HG03439 (cell line): ENCODE results near the gene MPC2.
"Not testable (repeated sequence)": the region's sequence is repeated elsewhere in the genome, so short reads cannot be mapped to it uniquely, and the experiment has no call there.

Experiments used
- ATAC-seq: cut with Tn5 transposase; IDR thresholded peaks from one replicate; pipeline ENCODE4 v1.9.1; 2021; ENCODE audit warnings: mild to moderate bottlenecking, moderate library complexity; ENCODE audit not compliant: unreplicated experiment

The MPC2 gene

GRCh38 chr1:167909691-167910180 is 27.1 kb downstream of the MPC2 start:
- no peak for ATAC-seq

DNA sequence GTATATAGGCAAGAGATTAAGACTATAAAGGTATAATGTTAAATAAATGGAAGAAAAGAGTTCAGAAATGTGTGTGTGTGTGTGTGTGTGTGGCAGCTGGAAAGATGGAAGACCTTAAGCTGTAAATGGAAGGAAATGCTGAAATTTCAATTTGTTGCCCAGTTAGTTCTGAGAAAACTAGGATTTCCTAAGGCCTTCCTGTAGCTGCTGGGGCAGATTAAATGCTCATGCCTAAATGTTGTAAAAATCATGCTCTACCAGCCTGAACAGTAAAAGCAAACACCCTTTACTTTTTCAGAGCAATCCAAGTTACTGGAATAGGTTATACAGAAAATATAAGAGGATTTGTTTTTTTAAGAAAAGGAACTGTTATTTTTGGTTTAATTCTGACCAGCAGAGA is 31.2 kb downstream of the MPC2 start:
- ATAC-seq = no peak

GRCh38 chr1:167905182-167905581 is 31.7 kb downstream of the MPC2 start:
- no peak for ATAC-seq

- no peak for ATAC-seq
These were observed 32.2 kb downstream of the MPC2 start for GRCh38 chr1:167904652-167905130.

DNA sequence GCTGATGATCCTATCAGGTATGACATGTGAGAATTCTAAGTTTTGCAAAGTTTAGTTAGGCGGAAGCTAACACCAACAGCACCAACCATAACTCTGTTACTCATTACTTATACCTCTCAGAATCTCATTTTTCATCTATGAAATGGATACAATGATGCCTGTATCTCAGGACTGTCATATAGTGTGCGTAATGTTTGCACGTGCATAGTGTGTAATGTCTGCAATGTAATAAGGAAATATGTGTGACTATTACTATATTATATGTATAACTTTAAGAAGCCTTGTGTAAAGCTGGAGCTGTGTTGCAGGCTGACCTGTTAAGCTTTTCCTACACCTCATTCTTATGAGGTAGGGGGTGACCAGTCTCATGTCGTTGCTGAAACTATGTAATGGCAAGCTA is 36.0 kb downstream of the MPC2 start:
- no peak for ATAC-seq

GRCh38 chr1:167899253-167899681 is 37.6 kb downstream of the MPC2 start:
- ATAC-seq = peak; percentile 80

DNA sequence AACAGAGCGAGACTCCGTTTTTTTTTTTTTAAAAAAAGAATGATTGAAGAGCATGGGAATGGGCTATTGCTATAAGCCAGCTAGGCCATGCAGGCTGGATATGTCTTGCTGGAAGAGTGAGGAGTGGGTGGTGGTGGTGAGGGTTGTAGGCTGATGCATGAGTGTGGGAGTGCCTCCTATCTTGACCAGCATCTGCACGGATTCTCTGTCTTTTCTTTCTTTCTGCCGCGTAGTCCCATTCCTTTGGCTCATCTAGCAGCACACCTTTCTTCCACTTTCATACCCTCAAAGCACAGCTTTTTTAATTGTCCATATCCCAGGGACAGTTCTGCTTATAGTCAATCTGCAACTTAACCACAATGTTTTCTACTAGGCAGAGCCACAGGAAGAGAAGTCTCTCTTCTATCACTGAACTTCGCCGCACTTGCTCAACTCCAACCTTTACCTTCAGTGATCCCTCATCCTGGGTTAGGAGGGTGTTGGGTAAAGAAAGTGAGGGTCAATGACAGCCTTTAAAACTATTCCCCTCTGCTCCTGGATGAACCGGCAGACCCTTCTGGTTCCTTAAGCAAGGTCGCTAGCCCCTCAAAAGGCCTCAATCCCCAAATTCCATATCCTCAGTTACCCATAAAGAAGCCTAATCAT is 38.2 kb downstream of the MPC2 start:
- peak; percentile 4 for ATAC-seq

DNA sequence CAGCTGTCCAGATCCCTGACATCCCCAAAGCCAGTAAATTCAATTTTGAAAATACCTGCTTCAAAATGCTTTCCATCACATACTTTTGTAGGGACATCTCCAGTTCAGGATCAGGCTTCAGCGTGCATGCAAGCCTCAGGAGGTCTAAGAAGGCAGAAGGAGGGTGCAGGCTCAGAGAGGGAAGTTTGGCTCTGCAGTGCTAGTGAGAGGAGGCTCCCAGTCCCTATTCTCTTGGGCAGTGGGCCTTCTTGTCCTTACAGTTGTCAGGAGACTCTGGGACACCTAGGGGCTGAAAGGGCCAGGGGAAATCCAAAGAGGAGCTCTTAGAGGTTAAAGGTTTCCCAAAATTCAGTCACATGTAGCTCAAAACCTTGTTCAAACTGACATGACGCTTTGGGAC is 43.1 kb downstream of the MPC2 start:
- ATAC-seq = no peak

GRCh38 chr1:167890400-167890799 is 46.5 kb downstream of the MPC2 start:
- ATAC-seq = no peak

DNA sequence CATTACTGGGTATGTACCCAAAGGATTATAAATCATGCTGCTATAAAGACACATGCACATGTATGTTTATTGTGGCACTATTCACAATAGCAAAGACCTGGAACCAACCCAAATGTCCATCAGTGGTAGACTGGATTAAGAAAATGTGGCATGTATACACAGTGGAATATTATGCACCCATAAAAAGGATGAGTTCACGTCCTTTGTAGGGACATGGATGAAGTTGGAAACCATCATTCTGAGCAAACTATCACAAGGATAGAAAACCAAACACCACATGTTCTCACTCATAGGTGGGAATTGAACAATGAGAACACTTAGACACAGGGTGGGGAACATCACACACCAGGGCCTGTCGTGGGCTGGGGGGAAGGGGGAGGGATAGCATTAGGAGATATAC is 49.7 kb downstream of the MPC2 start:
- ATAC-seq = not testable (repeated sequence)

GRCh38 chr1:167882376-167882775 is 54.5 kb downstream of the MPC2 start:
- no peak for ATAC-seq

GRCh38 chr1:167881786-167882185 is 55.1 kb downstream of the MPC2 start:
- no peak for ATAC-seq

DNA sequence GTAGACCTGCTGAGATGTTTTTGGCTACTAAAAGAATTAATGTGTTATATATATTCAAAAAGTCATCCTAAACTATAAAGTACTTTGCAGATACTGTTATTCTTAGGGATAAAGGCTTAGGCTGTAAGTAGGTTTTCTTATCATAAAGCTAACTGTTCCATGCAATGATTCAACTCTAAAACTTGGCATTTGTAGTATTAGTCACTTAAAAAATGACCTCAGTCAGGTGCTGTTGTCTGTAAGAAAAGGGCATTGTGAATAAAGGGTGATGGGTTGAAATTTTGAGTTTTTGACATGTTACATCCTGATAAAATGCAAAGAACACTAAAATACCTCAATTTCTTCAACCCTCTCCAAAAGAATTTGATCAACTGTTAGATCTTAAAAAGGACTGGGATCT is 55.8 kb downstream of the MPC2 start:
- no peak for ATAC-seq

GRCh38 chr1:167880580-167881021 is 56.3 kb downstream of the MPC2 start:
- no peak for ATAC-seq

GRCh38 chr1:167879508-167879907 is 57.4 kb downstream of the MPC2 start:
- ATAC-seq = no peak

GRCh38 chr1:167878372-167879160 is 58.3 kb downstream of the MPC2 start:
- no peak for ATAC-seq

- no peak for ATAC-seq
These were observed 60.2 kb downstream of the MPC2 start for GRCh38 chr1:167876597-167877175.

GRCh38 chr1:167871331-167871730 is 65.5 kb downstream of the MPC2 start:
- ATAC-seq = no peak

DNA sequence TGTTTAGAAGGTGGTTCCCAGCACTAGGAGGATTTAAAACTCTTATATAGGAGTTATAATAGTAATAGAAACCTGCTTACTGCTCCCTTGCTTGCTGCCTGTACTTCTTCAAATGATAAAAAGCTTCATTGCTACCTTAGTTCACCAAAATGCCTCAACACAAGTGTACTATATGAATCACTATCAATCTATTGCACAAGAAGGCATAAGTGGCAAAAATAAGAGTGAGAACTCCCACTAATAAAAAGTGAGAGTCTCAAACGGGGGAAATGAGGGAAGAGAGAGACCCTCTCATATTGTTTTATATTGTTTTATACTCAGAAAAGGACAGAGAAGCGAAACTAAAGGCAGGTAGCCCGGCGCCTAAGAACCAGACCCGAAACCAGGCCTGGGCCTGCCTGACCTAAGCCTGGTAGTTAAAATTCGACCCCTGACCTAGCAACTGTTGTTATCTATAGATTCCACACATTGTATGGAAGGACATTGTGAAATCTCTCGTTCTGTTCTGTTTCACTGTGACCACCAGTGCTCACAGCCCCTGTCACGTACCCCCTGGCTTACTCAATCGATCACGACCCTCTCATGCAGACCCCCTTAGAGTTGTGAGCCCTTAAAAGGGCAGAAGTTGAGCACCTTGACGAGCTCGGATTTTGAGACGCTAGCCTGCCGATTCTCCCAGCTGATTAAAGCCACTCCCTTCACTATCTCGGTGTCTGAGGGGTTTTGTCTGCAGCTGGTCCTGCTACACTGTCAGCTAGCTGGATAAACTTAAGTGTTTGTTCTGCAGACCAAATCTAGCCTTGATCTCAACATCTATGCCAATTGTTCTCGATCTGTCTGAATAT is 67.5 kb downstream of the MPC2 start:
- not testable (repeated sequence) for ATAC-seq

GRCh38 chr1:167866739-167867414 is 70.0 kb downstream of the MPC2 start:
- not testable (repeated sequence) for ATAC-seq
